PC-3 (cell line): ENCODE data around the gene CCNY. TPM values are rescaled to one million over a fixed set of nuclear protein-coding genes. Genes with fewer than 3 reads are reported as not detected.
A peak's percentile ranks its signal among the peaks of the same experiment; 100 is the strongest.

ENCODE experiments used
- ATAC-seq: fragments of 200-7000 bp; cut with Tn5 transposase; 2 replicates; pipeline ENCODE4 v1.9.1; 2020; ENCODE audit warnings: mild to moderate bottlenecking, moderate library complexity
- BruUV-seq: library from RNA; stranded (reverse); fragments of 400-500 nt; replicated peaks from 2 replicates; lab custom pipeline; 2021; lab: Mats Ljungman, UMichigan
- CTCF ChIA-PET: fragments of 300-600 bp; sonication (Branson Sonifier 250); formaldehyde crosslinking; loops from one replicate; lab custom pipeline; 2022; ENCODE audit warnings: antibody characterized with exemption; lab: Charles Lee
- POLR2A ChIA-PET: fragments of 300-600 bp; sonication (Branson Sonifier 250); formaldehyde crosslinking; loops from one replicate; lab custom pipeline; 2022; ENCODE audit warnings: antibody characterized with exemption; ENCODE audit not compliant: unreplicated experiment; lab: Charles Lee
- DNase-seq: peaks from one replicate; pipeline ENCODE4 v3.0.0-alpha.2; 2015
- H2AFZ ChIP-seq: fragments of 300-600 bp; sonication (generic); 2 replicates; pipeline ENCODE4 v1.6.0; 2016; ENCODE audit warnings: antibody characterized with exemption, low read length
- H3F3A ChIP-seq: fragments of 300-600 bp; sonication (generic); one replicate; pipeline ENCODE4 v1.6.0; 2017; ENCODE audit warnings: antibody characterized with exemption, low read length, control low read depth, mild to moderate bottlenecking; ENCODE audit not compliant: unreplicated experiment
- H3K27ac ChIP-seq: fragments of 300-600 bp; sonication (generic); 2 replicates; pipeline ENCODE4 v1.5.1; 2016; ENCODE audit warnings: mild to moderate bottlenecking, low read length
- H3K27me3 ChIP-seq: fragments of 300-600 bp; sonication (generic); 2 replicates; pipeline ENCODE4 v1.6.1; 2016; ENCODE audit warnings: low read length, mixed read lengths
- H3K36me3 ChIP-seq: fragments of 300-600 bp; sonication (generic); 2 replicates; pipeline ENCODE4 v1.6.1; 2016; ENCODE audit warnings: low read depth, mixed run types, low read length, mixed read lengths
- H3K4me1 ChIP-seq: fragments of 300-600 bp; sonication (generic); 2 replicates; pipeline ENCODE4 v1.5.1; 2016; ENCODE audit warnings: low read length; ENCODE audit not compliant: insufficient read depth
- H3K4me2 ChIP-seq: fragments of 300-600 bp; sonication (generic); 2 replicates; pipeline ENCODE4 v1.6.0; 2016; ENCODE audit warnings: low read length
- H3K4me3 ChIP-seq: fragments of 300-600 bp; sonication (generic); 2 replicates; pipeline ENCODE4 v1.5.1; 2016; ENCODE audit warnings: mild to moderate bottlenecking, low read length, mixed read lengths
- H3K79me2 ChIP-seq: fragments of 300-600 bp; sonication (generic); 2 replicates; pipeline ENCODE4 v1.6.1; 2017; ENCODE audit warnings: low read length, mixed read lengths
- H3K9ac ChIP-seq: fragments of 300-600 bp; sonication (generic); 2 replicates; pipeline ENCODE4 v1.6.0; 2016; ENCODE audit warnings: mild to moderate bottlenecking, low read length
- H3K9me2 ChIP-seq: fragments of 300-600 bp; sonication (generic); replicated peaks from 2 replicates; pipeline ENCODE4 v1.6.1; 2016; ENCODE audit warnings: mixed run types, low read length, mixed read lengths
- H3K9me3 ChIP-seq: fragments of 300-600 bp; sonication (generic); 2 replicates; pipeline ENCODE4 v1.6.1; 2016; ENCODE audit warnings: low read length, mixed read lengths
- H4K20me1 ChIP-seq: fragments of 300-600 bp; sonication (generic); 2 replicates; pipeline ENCODE4 v1.6.1; 2016; ENCODE audit warnings: low read length, mixed read lengths
- CTCF ChIP-seq: fragments of 300-600 bp; sonication (generic); conservative IDR thresholded peaks from 2 replicates; pipeline ENCODE4 v1.5.1; 2017; ENCODE audit warnings: antibody characterized with exemption, low read depth, mild to moderate bottlenecking, low read length
- EZH2 ChIP-seq: fragments of 300-600 bp; sonication (generic); IDR thresholded peaks from one replicate; pipeline ENCODE4 v1.6.1; 2017; ENCODE audit warnings: antibody characterized with exemption, mild to moderate bottlenecking, low read length; ENCODE audit not compliant: unreplicated experiment
- EZH2phosphoT487 ChIP-seq: fragments of 300-600 bp; sonication (generic); IDR thresholded peaks from 2 replicates; pipeline ENCODE4 v1.6.1; 2018; ENCODE audit warnings: mild to moderate bottlenecking, antibody characterized with exemption, low read length, borderline replicate concordance
- intact Hi-C: fragments of 100-400 bp; cut with micrococcal nuclease; formaldehyde crosslinking; loops from 2 replicates; pipeline ENCODE4 v1.9.0; 2023
- total RNA-seq: library from RNA; depleted of rRNA; stranded (reverse); fragments of >200 nt; gene quantifications from 2 replicates; pipeline ENCODE4 v1.2.3, GENCODE V29; 2014

The CCNY gene
- total RNA-seq, 1 experiment from 2014 or later, result 146 TPM

GRCh38 chr10:35304649-35305048, 31.7 kb upstream of the CCNY start:
- CTCF ChIA-PET, result no interaction called here

GRCh38 chr10:35306852-35307251, 29.5 kb upstream of the CCNY start:
- Histone ChIP-seq H3K4me2 (peak overlapping the region; percentile 80), H3K9me2 (no peaks in the 10 kb centered on the region), H3K27me3 (no peaks in the 10 kb centered on the region), H3K4me1 (peaks cover 17% of the 10 kb centered on the region), H3K27ac (peak overlapping the region; percentile 83), H3K79me2 (no peaks in the 10 kb centered on the region), H3K4me3 (peak overlapping the region; percentile 56), H3K9ac (peak overlapping the region; percentile 56), H3K9me3 (no peaks in the 10 kb centered on the region), H2AFZ (peak overlapping the region; percentile 64), H4K20me1 (no peaks in the 10 kb centered on the region), H3K36me3 (no peaks in the 10 kb centered on the region), H3F3A (peaks cover 10% of the 10 kb centered on the region)
- POLR2A ChIA-PET, result interaction anchor here (0.6 to 1.3 kb wide), 8 partner anchors 17 to 476 kb away, joined by 3 to 9 read pairs (median 4); no protein-coding TSS in a partner anchor
- TF ChIP-seq EZH2 (no peak), EZH2phosphoT487 (no peak), CTCF (no peak; the same call in 1 of the 2 replicates)
- peak; percentile 89 for ATAC-seq
- CTCF ChIA-PET, result interaction anchor here (0.5 to 1.5 kb wide), 9 partner anchors 21 to 256 kb away, joined by 3 to 8 read pairs (median 3); no protein-coding TSS in a partner anchor
- TSS peak; percentile 32 for BruUV-seq
- intact Hi-C loops, result loop anchor here (1.0 to 2.0 kb wide), 4 partner anchors 25 to 1574 kb away; no protein-coding TSS in a partner anchor
- DNase-seq, result peak; percentile 99

More at GRCh38 chr10:35304649-35305048, 31.7 kb upstream of the CCNY start:
- H3K4me2 ChIP-seq, result no peak overlapping the region
- POLR2A ChIA-PET, result no interaction called here
- intact Hi-C loops, result no loop called here
- no peak for TF ChIP-seq EZH2
- TF ChIP-seq CTCF, result peak; percentile 56
- no peak for TF ChIP-seq EZH2phosphoT487
- H3K4me3 ChIP-seq, result no peak overlapping the region
- no peaks in the 10 kb centered on the region for H3K36me3 ChIP-seq
- H3K79me2 ChIP-seq, result no peaks in the 10 kb centered on the region
- peak; percentile 36 for DNase-seq
- no peak overlapping the region for H2AFZ ChIP-seq
- no peaks in the 10 kb centered on the region for H3K9me3 ChIP-seq
- no TSS peak for BruUV-seq
- no peak for ATAC-seq
- H3K9ac ChIP-seq, result no peak overlapping the region
- H3K9me2 ChIP-seq, result no peaks in the 10 kb centered on the region
- H4K20me1 ChIP-seq, result no peaks in the 10 kb centered on the region
- no peaks in the 10 kb centered on the region for H3K27me3 ChIP-seq
- H3K4me1 ChIP-seq, result peaks cover 27% of the 10 kb centered on the region
- peaks cover 10% of the 10 kb centered on the region for H3F3A ChIP-seq
- H3K27ac ChIP-seq, result no peak overlapping the region

GRCh38 chr10:35307297-35307696, 29.0 kb upstream of the CCNY start:
- no peaks in the 10 kb centered on the region for H3K9me3 ChIP-seq
- H3K9me2 ChIP-seq, result no peaks in the 10 kb centered on the region
- TSS peak; percentile 94 for BruUV-seq
- no peaks in the 10 kb centered on the region for H4K20me1 ChIP-seq
- H3K4me3 ChIP-seq, result peak overlapping the region; percentile 56
- CTCF ChIA-PET, result interaction anchor here (0.5 to 1.5 kb wide), 9 partner anchors 21 to 256 kb away, joined by 3 to 8 read pairs (median 3); no protein-coding TSS in a partner anchor
- peak overlapping the region; percentile 56 for H3K9ac ChIP-seq
- intact Hi-C loops, result loop anchor here (1.0 to 2.0 kb wide), 4 partner anchors 25 to 1574 kb away; no protein-coding TSS in a partner anchor
- TF ChIP-seq EZH2phosphoT487 (no peak), EZH2 (no peak), CTCF (no peak; the same call in 1 of the 2 replicates)
- H3K4me2 ChIP-seq, result peak overlapping the region; percentile 80
- peak overlapping the region; percentile 64 for H2AFZ ChIP-seq
- H3F3A ChIP-seq, result peaks cover 10% of the 10 kb centered on the region
- H3K4me1 ChIP-seq, result peaks cover 17% of the 10 kb centered on the region
- H3K79me2 ChIP-seq, result no peaks in the 10 kb centered on the region
- POLR2A ChIA-PET, result interaction anchor here (0.5 to 1.3 kb wide), 11 partner anchors 17 to 475 kb away, joined by 3 to 9 read pairs (median 4); partner anchors contain the start of gene CUL2
- no peaks in the 10 kb centered on the region for H3K36me3 ChIP-seq
- ATAC-seq, result peak; percentile 82
- H3K27ac ChIP-seq, result peak overlapping the region; percentile 83
- peak; percentile 100 for DNase-seq
- no peaks in the 10 kb centered on the region for H3K27me3 ChIP-seq
